ENCODE measurements around the gene SMG6.

SMG6 gene

GRCh38 chr17:2240541-2240940 lies 63.0 kb downstream of the SMG6 start:
- H3K9me3 ChIP-seq (ENCODE audit: control insufficient read depth, insufficient read depth, low read length), result no peaks in the 10 kb centered on the region
- no peaks in the 10 kb centered on the region for H3K27me3 ChIP-seq (ENCODE audit: control insufficient read depth, insufficient read depth, low read length)
- H3K36me3 ChIP-seq (ENCODE audit: control insufficient read depth, insufficient read depth, low read length), result peaks cover 21% of the 10 kb centered on the region
- no peaks in the 10 kb centered on the region; the same call in 1 of the 2 replicates for H3K4me1 ChIP-seq (ENCODE audit: control insufficient read depth, insufficient read depth, low read length)
- no peak overlapping the region for H3K4me3 ChIP-seq (ENCODE audit: low read depth, low read length)
- H3K27ac ChIP-seq (ENCODE audit: low read depth, low read length), result no peak overlapping the region
- H3K9ac ChIP-seq (ENCODE audit: low read depth, low read length), result no peak overlapping the region

- H3K4me1 ChIP-seq (ENCODE audit: control insufficient read depth, insufficient read depth, low read length), result no peaks in the 10 kb centered on the region; the same call in 1 of the 2 replicates
- H3K4me3 ChIP-seq (ENCODE audit: low read depth, low read length), result no peak overlapping the region
- no peaks in the 10 kb centered on the region for H3K27me3 ChIP-seq (ENCODE audit: control insufficient read depth, insufficient read depth, low read length)
- peaks cover 21% of the 10 kb centered on the region for H3K36me3 ChIP-seq (ENCODE audit: control insufficient read depth, insufficient read depth, low read length)
- no peaks in the 10 kb centered on the region for H3K9me3 ChIP-seq (ENCODE audit: control insufficient read depth, insufficient read depth, low read length)
- no peak overlapping the region for H3K9ac ChIP-seq (ENCODE audit: low read depth, low read length)
- H3K27ac ChIP-seq (ENCODE audit: low read depth, low read length), result peak overlapping the region; percentile 15
Measured at GRCh38 chr17:2239882-2240430, 63.6 kb downstream of the SMG6 start.

GRCh38 chr17:2239170-2239551 lies 64.4 kb downstream of the SMG6 start:
- no peak overlapping the region for H3K9ac ChIP-seq (ENCODE audit: low read depth, low read length)
- H3K9me3 ChIP-seq (ENCODE audit: control insufficient read depth, insufficient read depth, low read length), result no peaks in the 10 kb centered on the region
- H3K27me3 ChIP-seq (ENCODE audit: control insufficient read depth, insufficient read depth, low read length), result no peaks in the 10 kb centered on the region
- no peak overlapping the region for H3K27ac ChIP-seq (ENCODE audit: low read depth, low read length)
- H3K36me3 ChIP-seq (ENCODE audit: control insufficient read depth, insufficient read depth, low read length), result peaks cover 20% of the 10 kb centered on the region
- H3K4me1 ChIP-seq (ENCODE audit: control insufficient read depth, insufficient read depth, low read length), result no peaks in the 10 kb centered on the region; the same call in 1 of the 2 replicates
- H3K4me3 ChIP-seq (ENCODE audit: low read depth, low read length), result no peak overlapping the region

GRCh38 chr17:2238432-2239169 lies 65.0 kb downstream of the SMG6 start:
- no peak overlapping the region for H3K9ac ChIP-seq (ENCODE audit: low read depth, low read length)
- H3K27me3 ChIP-seq (ENCODE audit: control insufficient read depth, insufficient read depth, low read length), result no peaks in the 10 kb centered on the region

GRCh38 chr17:2237950-2238349 lies 65.6 kb downstream of the SMG6 start:
- no peak overlapping the region for H3K27ac ChIP-seq (ENCODE audit: low read depth, low read length)
- H3K9me3 ChIP-seq (ENCODE audit: control insufficient read depth, insufficient read depth, low read length), result no peaks in the 10 kb centered on the region
- no peak overlapping the region for H3K9ac ChIP-seq (ENCODE audit: low read depth, low read length)
- H3K27me3 ChIP-seq (ENCODE audit: control insufficient read depth, insufficient read depth, low read length), result no peaks in the 10 kb centered on the region
- no peaks in the 10 kb centered on the region; the same call in 1 of the 2 replicates for H3K4me1 ChIP-seq (ENCODE audit: control insufficient read depth, insufficient read depth, low read length)
- H3K36me3 ChIP-seq (ENCODE audit: control insufficient read depth, insufficient read depth, low read length), result peaks cover 14% of the 10 kb centered on the region; the same call in 1 of the 2 replicates
- no peak overlapping the region for H3K4me3 ChIP-seq (ENCODE audit: low read depth, low read length)

More at GRCh38 chr17:2238432-2239169, 65.0 kb downstream of the SMG6 start:
- no peak overlapping the region for H3K4me3 ChIP-seq (ENCODE audit: low read depth, low read length)
- no peak overlapping the region for H3K27ac ChIP-seq (ENCODE audit: low read depth, low read length)
- H3K36me3 ChIP-seq (ENCODE audit: control insufficient read depth, insufficient read depth, low read length), result peaks cover 17% of the 10 kb centered on the region
- no peaks in the 10 kb centered on the region for H3K9me3 ChIP-seq (ENCODE audit: control insufficient read depth, insufficient read depth, low read length)
- H3K4me1 ChIP-seq (ENCODE audit: control insufficient read depth, insufficient read depth, low read length), result no peaks in the 10 kb centered on the region; the same call in 1 of the 2 replicates

GRCh38 chr17:2237521-2237921 lies 66.1 kb downstream of the SMG6 start:
- peaks cover 10% of the 10 kb centered on the region; the same call in 1 of the 2 replicates for H3K36me3 ChIP-seq (ENCODE audit: control insufficient read depth, insufficient read depth, low read length)
- H3K9me3 ChIP-seq (ENCODE audit: control insufficient read depth, insufficient read depth, low read length), result no peaks in the 10 kb centered on the region
- H3K4me3 ChIP-seq (ENCODE audit: low read depth, low read length), result no peak overlapping the region
- H3K27me3 ChIP-seq (ENCODE audit: control insufficient read depth, insufficient read depth, low read length), result no peaks in the 10 kb centered on the region
- no peak overlapping the region for H3K27ac ChIP-seq (ENCODE audit: low read depth, low read length)
- no peaks in the 10 kb centered on the region; the same call in 1 of the 2 replicates for H3K4me1 ChIP-seq (ENCODE audit: control insufficient read depth, insufficient read depth, low read length)
- H3K9ac ChIP-seq (ENCODE audit: low read depth, low read length), result no peak overlapping the region

GRCh38 chr17:2235792-2236366 lies 67.7 kb downstream of the SMG6 start:
- Histone ChIP-seq H3K36me3 (ENCODE audit: control insufficient read depth, insufficient read depth, low read length) (0 out of 2 replicates have a peak, but pooled peaks cover 10% of the 10 kb centered on the region), H3K4me3 (ENCODE audit: low read depth, low read length) (no peak overlapping the region), H3K9ac (ENCODE audit: low read depth, low read length) (no peak overlapping the region), H3K4me1 (ENCODE audit: control insufficient read depth, insufficient read depth, low read length) (no peaks in the 10 kb centered on the region; the same call in 1 of the 2 replicates), H3K9me3 (ENCODE audit: control insufficient read depth, insufficient read depth, low read length) (no peaks in the 10 kb centered on the region), H3K27ac (ENCODE audit: low read depth, low read length) (no peak overlapping the region), H3K27me3 (ENCODE audit: control insufficient read depth, insufficient read depth, low read length) (no peaks in the 10 kb centered on the region)

- 0 out of 2 replicates have a peak, but pooled peaks cover 10% of the 10 kb centered on the region for H3K36me3 ChIP-seq (ENCODE audit: control insufficient read depth, insufficient read depth, low read length)
- H3K27ac ChIP-seq (ENCODE audit: low read depth, low read length), result no peak overlapping the region
- H3K4me1 ChIP-seq (ENCODE audit: control insufficient read depth, insufficient read depth, low read length), result no peaks in the 10 kb centered on the region; the same call in 1 of the 2 replicates
- no peaks in the 10 kb centered on the region for H3K27me3 ChIP-seq (ENCODE audit: control insufficient read depth, insufficient read depth, low read length)
- no peak overlapping the region for H3K4me3 ChIP-seq (ENCODE audit: low read depth, low read length)
- H3K9me3 ChIP-seq (ENCODE audit: control insufficient read depth, insufficient read depth, low read length), result no peaks in the 10 kb centered on the region
- H3K9ac ChIP-seq (ENCODE audit: low read depth, low read length), result no peak overlapping the region
Measured at GRCh38 chr17:2235265-2235664, 68.3 kb downstream of the SMG6 start.

GRCh38 chr17:2233441-2233947 lies 70.1 kb downstream of the SMG6 start:
- no peaks in the 10 kb centered on the region for H3K4me1 ChIP-seq (ENCODE audit: control insufficient read depth, insufficient read depth, low read length)
- H3K9me3 ChIP-seq (ENCODE audit: control insufficient read depth, insufficient read depth, low read length), result no peaks in the 10 kb centered on the region
- no peak overlapping the region for H3K4me3 ChIP-seq (ENCODE audit: low read depth, low read length)
- H3K9ac ChIP-seq (ENCODE audit: low read depth, low read length), result no peak overlapping the region
- H3K27me3 ChIP-seq (ENCODE audit: control insufficient read depth, insufficient read depth, low read length), result no peaks in the 10 kb centered on the region
- peaks cover 4% of the 10 kb centered on the region; the same call in 1 of the 2 replicates for H3K36me3 ChIP-seq (ENCODE audit: control insufficient read depth, insufficient read depth, low read length)
- H3K27ac ChIP-seq (ENCODE audit: low read depth, low read length), result no peak overlapping the region

GRCh38 chr17:2232244-2232638 lies 71.3 kb downstream of the SMG6 start:
- Histone ChIP-seq H3K36me3 (ENCODE audit: control insufficient read depth, insufficient read depth, low read length) (no peaks in the 10 kb centered on the region; the same call in 1 of the 2 replicates), H3K4me1 (ENCODE audit: control insufficient read depth, insufficient read depth, low read length) (no peaks in the 10 kb centered on the region), H3K9me3 (ENCODE audit: control insufficient read depth, insufficient read depth, low read length) (no peaks in the 10 kb centered on the region), H3K4me3 (ENCODE audit: low read depth, low read length) (no peak overlapping the region), H3K27ac (ENCODE audit: low read depth, low read length) (no peak overlapping the region), H3K9ac (ENCODE audit: low read depth, low read length) (no peak overlapping the region), H3K27me3 (ENCODE audit: control insufficient read depth, insufficient read depth, low read length) (no peaks in the 10 kb centered on the region)

- Histone ChIP-seq H3K27me3 (ENCODE audit: control insufficient read depth, insufficient read depth, low read length) (no peaks in the 10 kb centered on the region), H3K9ac (ENCODE audit: low read depth, low read length) (no peak overlapping the region), H3K9me3 (ENCODE audit: control insufficient read depth, insufficient read depth, low read length) (no peaks in the 10 kb centered on the region), H3K36me3 (ENCODE audit: control insufficient read depth, insufficient read depth, low read length) (no peaks in the 10 kb centered on the region; the same call in 1 of the 2 replicates), H3K4me1 (ENCODE audit: control insufficient read depth, insufficient read depth, low read length) (no peaks in the 10 kb centered on the region), H3K27ac (ENCODE audit: low read depth, low read length) (no peak overlapping the region), H3K4me3 (ENCODE audit: low read depth, low read length) (no peak overlapping the region)
Measured at GRCh38 chr17:2230877-2231276, 72.7 kb downstream of the SMG6 start.

Measured in HUES48 (cell line).